ENCODE data around the gene ZNF619.

DNA sequence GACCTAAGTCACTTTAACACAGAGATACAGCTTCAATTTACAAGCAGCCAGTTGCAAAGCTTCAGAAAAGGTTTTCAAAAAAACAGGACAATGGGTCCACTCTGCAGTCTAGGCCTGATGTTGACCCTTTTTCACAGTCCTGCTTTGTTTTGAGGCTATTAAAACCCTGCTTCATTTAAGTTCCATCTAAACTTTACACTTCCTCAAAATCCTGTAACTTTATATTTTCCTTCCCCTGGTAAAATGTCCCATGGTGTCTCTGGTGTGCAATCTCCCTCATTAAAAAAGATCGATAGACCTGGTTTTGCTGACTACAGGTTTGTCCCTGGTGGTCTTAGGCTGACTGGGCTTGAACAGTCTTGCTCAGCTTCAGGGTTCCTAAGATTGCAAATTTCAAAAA lies 24.9 kb upstream of the ZNF619 start:
- TF ChIP-seq GATA3 (IDR thresholded peaks at IDR 0.05; ENCODE audit: low read depth, low read length) (no peak), GATA2 (IDR thresholded peaks at IDR 0.05; ENCODE audit: low read depth, low read length) (no peak)

All from SH-SY5Y (cell line).